Hematopoietic multipotent progenitor cell treated with erythropoietin and hydrocortisone succinate and interleukin-3 and kit ligand, for 8 days (in vitro differentiated cells): ENCODE data around the gene DPP3.

ENCODE experiments used
- DNase-seq: peaks from one replicate; pipeline ENCODE4 v3.0.0-alpha.2; 2015

DPP3 gene

DNA sequence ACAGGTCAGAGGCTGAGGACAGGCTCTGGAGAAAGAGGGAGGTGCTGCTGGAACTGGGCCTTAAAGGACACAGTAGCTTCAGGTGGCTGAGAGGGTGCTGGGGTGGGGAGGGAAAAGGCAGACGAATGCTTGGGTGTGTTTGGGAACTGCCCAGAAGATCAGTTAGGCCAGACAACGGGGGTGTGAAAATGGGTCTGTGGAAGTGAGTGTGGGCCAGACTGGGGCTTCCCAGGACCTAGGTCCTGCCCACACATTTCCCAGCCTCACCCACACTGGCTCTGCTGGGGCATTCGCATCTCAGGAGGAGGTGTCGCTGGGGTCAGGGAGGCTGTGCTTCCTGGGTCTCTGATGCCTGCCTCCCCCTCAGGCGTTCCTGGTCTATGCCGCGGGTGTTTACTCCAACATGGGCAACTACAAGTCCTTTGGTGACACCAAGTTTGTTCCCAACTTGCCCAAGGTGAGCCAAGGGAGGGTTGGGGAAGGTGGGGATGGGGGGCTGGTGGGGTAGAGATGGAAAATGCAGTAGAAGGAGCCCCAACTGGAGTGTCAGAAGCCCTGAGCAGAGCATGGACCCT lies 4.7 kb downstream of the DPP3 start:
- no peak for DNase-seq

DNA sequence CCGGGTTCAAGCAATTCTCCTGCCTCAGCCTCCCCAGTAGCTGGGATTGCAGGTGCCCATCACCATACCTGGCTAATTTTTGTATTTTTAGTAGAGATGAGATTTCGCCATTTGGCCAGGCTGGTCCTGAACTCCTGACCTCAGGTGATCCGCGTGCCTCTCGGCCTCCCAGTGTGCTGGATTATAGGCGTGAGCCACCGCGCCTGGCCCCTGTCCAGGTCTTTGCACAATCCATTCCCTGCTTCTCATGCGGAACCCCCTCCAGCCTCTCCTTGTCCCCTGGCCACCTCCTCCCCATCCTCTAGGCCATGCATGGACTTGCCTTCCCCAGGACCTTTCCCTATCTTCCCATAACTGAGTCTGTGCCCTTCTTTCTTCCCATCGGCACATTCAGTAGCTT lies 8.7 kb downstream of the DPP3 start:
- no peak for DNase-seq

DNA sequence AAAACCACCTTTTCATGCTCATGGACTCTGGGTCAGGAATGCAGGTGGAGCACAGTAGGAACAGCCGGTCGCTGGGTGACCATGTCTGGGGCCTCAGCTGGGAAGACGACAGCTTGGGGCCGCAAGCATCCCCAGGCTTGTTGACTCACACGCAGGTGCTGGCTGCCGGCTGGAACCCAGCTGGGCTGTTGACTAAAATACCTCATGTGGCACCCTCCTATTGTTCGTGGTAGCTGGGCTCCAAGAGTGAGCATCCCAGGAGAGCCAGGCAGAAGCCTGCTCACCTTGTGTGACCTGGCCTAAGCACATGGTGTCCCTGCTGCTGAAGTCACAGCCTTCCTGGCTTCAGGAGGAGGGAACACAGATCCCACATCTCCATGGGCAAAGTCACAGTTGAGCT lies 9.4 kb downstream of the DPP3 start:
- no peak for DNase-seq

DNA sequence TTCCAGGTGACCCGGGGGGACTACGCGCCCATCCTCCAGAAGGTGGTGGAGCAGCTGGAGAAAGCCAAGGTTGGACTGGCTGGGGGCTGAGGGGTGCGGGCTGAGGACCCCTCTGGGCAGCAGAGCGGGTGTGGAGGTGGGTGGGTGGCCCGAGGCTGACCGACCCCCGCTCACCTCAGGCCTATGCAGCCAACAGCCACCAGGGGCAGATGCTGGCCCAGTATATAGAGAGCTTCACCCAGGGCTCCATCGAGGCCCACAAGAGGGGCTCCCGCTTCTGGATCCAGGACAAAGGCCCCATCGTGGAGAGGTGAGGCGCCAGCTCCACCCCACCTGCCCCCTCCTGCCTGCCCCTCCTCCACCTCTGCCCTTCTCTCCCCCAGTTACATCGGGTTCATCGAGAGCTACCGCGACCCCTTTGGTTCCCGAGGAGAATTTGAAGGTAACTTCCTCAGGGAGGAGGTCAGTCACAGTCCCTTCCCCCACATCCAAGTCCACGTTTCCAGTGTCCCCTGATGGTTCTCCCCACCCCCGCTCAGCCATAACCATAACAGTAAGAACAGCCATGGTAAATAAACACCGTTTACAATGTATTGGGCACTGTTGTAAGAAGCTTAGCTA lies 11.2 kb downstream of the DPP3 start:
- DNase-seq: no peak

DNA sequence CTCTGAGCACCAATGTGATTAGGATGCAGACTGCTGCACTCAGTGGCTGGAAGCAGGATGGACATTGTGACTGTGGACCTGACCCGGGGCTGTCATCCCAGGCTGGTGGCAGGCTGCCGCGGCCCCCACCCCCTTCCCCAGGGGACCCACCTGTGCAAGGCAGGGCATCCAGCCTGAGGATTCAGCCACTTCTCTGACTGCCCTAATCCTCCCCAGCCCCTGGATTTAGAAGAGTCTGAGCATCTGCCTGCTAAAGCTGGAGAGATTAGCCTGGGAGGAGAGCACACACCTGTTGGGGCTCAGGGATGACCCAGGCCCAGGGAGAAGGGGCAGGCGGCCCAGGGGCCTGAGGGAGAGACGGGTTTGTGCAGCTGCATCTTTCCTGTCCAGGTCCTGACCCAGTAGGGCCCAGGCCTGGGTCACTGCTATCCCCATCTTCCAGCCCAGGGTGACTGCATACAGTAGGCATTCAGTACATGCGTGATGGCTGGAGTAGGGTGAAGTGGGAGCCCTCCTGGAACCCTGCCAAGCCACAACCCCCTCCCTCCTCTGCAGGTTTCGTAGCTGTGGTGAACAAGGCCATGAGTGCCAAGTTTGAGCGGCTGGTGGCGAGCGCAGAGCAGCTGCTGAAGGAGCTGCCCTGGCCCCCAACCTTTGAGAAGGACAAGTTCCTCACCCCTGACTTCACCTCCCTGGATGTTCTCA lies 12.1 kb downstream of the DPP3 start:
- DNase-seq: no peak

DNA sequence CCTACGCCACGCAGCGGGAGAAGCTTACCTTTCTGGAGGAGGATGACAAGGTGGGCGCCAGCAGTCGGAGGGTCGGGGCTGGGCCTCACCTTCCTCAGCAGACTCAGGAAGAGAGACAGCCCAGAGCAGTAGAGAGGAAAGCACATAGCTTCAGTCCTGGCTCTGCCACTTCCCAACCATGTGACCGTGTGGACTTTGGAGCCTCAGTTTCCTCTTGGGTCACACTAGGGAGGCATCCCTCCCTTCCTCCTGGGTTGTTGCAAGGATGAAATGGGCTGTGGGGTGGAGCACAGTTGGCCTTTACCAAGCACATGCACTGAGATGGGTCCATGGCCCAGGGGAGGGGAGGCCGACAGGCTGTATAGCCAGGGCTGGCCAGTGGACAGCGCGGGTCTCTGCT lies 12.9 kb downstream of the DPP3 start:
- DNase-seq: no peak

DNA sequence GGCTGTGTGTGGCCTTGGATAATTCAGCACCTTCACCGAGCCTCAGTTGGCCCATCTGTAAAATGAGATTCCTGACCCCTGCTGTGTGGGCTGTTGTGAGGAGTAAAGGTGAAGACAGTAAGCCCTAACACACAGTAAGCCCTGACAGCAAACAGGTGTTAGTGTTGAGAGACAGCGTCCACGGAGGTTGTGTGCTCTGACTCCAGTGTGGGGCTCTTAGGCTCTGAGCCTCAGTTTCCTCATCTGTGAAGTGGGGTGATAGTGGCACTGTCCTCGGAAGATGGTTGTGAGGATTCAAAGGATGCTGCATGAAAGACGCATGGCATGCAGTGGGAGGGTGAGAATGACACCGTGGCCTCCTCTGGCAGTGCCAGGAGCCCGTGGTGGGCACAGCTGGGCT lies 14.2 kb downstream of the DPP3 start:
- no peak for DNase-seq

DNA sequence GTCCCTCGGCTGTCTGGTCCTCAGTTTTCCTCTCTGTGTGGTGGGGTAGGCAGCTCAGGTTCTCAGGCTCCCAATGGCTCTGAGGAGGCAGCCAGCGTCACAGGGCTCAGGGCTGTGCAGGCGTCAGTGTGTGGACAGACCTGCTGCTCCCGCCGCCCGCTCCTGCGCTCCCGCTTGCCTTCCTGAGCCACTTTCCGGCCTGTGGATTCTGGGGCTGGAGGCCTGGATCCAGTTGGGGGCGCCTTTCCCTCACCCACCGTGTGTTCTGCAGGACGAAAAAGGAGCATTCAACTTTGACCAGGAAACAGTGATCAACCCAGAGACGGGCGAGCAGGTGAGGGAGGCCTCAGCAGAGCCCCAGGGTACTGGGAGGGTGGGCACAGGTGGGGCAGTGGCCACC lies 14.7 kb downstream of the DPP3 start:
- no peak for DNase-seq

DNA sequence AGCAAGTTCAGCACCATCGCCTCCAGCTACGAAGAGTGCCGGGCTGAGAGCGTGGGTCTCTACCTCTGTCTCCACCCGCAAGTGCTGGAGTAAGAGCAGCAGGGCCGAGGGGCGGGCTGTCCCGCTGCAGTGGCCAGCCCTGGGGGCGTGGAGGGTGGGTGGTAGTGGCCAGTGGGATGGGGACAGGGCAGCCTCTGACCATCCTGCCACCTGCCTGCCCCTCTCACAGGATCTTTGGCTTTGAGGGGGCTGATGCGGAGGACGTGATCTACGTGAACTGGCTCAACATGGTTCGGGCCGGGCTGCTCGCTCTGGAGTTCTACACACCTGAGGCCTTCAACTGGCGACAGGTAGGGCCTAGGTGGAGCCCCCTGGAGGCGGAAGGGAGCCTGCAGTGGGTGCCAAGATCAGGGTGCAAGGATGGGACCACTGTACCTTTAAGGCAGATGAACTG lies 15.2 kb downstream of the DPP3 start:
- no peak for DNase-seq

DNA sequence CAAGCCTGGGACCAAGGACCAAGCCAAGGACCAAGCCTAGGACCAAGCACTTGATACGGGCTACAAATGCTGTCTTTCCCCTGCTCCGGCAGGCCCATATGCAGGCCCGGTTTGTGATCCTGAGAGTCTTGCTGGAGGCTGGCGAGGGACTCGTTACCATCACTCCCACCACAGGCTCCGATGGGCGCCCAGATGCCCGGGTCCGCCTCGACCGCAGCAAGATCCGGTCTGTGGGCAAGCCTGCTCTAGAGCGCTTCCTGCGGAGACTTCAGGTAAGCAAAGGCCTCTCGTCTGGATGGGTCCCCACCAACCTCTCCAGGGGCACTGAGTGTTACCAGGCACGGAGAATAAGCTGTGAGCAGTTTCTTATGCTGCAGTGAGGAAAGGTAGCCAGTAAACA lies 17.0 kb downstream of the DPP3 start:
- no peak for DNase-seq

DNA sequence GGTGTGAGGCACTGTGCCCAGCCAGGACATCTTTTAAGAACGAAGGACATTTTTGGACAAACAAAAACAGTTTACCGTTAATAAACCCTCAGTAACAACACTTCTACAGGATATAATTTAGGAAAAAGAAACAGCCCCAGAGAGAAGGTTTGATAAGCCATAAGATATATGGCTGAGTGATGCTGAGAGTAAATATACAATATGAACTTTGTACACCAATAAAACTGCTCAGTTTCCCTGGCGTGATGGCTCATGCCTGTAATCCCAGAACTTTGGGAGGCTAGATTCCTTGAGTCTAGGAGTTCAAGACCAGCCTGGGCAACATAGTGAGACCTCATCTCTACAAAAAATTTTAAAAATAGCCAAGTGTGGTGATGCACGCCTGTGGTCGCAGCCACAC lies 18.3 kb downstream of the DPP3 start:
- DNase-seq: no peak

DNA sequence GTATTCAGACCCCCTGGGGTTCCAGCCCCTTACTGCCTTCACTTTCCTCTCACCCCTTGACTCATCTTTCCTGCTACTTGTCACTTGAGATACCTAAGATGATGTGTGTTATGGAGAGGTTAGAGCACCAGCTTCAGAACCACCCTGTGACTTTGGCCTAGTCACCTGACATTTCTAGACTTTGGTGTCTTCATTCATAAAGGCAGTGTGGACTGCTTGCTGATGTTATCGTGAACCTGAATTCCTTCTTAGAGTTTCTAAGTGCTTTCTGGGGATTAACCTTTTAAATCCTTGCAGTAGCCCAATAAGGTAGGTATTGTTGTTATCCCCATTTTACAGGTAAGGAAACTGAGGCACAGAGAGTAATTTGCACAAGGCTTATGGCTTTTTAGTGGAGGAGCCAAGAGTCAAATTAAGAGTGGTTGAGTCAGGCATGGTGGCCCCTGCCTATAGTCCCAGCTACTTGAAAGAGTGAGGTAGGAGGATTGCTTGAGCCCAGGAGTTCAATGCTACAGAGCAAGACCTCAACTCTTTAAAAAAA lies 25.1 kb downstream of the DPP3 start:
- no peak for DNase-seq

DNA sequence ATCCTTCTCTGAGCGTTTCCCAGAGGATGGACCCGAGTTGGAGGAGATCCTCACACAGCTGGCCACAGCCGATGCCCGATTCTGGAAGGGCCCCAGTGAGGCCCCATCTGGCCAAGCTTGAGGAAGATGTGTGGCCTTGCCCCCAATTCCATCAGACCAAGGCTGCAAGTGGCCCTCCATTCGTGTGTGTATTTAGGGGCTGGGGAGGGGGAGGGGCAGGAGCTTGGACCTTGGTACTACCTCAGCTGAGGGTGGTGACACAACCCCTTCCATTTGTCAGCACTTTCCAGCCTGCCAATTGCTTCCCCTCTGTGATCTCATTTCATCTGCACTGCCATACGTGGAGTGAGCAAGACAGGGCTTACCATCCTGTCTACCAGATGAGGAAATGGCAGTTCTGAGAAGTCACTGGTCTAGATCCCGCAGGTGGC lies 28.9 kb downstream of the DPP3 start:
- DNase-seq: peak; percentile 5

DNA sequence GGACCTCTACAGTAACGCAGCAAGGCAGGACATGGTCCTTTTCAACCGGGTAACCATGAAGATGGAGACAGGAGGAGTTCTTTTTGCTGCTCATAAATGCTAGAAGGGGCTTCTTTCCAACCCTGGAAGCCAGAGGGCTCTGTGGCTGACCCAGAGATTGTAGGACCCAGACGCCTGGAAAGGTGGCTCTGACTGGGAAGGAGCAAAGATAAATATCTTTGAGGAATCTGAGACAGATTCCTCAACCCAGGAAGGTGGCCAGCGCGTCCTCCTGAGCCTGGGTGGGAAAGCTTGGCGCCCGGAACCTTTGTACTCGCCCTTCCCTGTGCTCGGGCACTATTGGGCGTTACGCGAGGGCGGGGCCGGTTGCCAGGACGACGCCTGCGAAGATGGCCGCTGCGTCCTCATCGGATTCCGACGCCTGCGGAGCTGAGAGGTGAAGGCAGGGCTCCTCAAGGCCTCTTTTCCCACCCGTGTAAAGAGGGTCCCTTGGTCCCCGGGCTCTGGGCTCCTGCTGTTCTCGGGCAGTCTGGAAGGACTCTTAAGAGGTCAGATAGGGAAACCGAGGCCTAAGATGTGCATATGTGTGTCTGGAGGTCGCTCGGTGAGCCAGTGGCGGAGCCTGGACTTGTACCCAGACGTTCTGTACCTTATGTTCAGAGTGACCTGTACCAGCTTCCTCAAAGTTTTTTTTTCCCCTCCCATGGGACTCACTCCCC lies 30.2 kb downstream of the DPP3 start, which contains the start of gene BBS1:
TSS of gene BBS1 (plus strand) at position 365 of the 719 bp plus-strand sequence. CDS start at position 390, 25 bp downstream.
- peak; percentile 79 for DNase-seq

DNA sequence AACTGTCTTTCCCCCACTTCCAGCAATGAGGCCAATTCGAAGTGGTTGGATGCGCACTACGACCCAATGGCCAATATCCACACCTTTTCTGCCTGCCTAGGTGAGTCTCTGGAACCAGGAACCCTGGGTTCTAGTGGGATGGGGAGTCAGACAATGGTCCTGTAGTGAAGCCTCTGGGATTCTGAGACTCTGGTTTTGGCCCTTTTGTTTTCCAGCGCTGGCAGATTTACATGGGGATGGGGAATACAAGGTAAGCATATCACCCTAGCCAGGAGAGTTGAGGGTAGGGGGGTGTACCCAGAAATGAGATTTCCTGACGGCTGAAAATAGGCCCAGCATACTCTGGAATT lies 30.7 kb downstream of the DPP3 start:
- no peak for DNase-seq

DNA sequence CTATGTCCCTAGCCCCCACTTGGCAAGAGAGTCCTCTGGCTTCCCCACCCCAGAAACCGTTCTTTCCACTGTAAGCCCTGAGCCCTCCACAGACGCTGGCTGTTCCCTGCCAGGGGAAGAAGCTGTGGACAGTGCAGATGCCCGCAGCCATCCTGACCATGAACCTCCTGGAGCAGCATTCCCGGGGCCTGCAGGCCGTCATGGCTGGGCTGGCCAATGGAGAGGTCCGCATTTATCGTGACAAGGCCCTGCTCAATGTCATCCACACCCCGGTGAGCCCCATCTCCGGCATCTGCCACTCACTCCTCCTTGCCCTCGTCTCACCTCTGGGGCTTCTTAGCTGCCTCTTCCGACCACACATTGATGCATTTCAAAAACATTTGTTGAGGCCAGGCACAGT lies 43.4 kb downstream of the DPP3 start:
- no peak for DNase-seq

DNA sequence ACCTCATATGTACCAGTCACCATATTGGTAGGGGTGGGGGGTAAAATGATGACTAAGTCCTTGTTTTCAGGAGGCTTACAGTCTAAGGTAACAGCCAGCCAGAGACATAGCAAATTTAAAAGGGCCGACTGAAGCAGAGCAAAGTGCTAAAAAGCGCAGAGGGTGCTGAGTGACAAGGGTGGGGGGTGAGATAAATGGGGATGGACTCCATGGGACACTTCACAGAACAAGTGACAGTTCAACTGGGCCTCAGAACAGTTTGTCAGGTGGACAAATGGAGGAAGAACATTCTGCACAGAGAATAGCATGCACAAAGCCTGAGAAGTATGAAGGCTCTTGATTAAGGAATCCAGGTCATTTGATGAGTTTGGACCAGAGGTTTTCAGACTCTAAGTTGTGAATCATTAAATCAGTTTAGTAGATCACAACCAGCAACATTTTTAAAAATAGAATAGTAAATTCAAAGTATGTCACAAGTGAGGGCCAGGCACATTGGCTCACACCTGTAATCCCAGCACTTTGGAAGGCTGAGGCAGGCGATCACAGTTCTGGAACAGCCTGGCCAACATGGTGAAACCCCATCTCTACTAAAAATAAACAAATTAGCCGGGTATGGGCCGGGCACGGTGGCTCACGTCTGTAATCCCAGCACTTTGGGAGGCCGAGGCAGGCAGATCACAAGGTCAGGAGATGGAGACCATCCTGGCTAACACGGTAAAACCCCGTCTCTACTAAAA lies 44.2 kb downstream of the DPP3 start:
- no peak for DNase-seq

DNA sequence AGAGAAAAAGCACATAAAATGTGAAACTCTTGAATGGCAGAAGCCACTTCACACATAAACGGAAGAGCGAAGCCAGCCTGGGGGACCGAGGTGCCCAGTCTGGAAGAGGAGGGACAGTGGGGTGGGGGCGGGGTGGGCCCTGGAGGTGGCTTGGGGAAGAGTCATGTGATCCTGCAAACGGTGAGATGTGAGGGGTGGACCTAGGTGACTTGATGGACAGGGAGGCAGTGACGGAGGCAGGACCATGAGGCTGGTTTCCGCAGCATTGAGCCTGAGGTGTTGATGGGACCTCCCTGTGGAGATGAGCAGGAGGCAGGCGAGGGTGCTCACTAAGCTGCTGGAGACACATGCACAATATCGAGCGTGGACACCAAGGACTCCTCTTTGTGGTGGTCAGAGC lies 48.8 kb downstream of the DPP3 start:
- no peak for DNase-seq

DNA sequence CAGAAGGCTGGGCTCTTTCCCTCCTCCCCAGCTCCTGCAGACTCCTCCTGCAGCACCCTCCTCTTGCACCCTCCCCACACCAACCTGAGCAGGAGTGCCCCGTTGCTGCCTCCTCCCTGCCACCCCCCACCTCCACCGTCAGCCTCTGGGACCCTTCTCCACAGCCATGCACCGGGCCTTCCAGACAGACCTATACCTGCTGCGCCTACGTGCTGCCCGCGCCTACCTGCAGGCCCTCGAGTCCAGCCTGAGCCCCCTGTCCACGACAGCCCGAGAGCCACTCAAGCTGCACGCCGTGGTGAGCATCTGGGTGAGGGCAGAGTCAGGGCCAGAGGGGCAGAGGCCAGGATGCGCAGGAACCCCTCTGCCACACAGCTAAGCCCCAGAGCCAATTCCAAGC lies 49.4 kb downstream of the DPP3 start:
- no peak for DNase-seq

DNA sequence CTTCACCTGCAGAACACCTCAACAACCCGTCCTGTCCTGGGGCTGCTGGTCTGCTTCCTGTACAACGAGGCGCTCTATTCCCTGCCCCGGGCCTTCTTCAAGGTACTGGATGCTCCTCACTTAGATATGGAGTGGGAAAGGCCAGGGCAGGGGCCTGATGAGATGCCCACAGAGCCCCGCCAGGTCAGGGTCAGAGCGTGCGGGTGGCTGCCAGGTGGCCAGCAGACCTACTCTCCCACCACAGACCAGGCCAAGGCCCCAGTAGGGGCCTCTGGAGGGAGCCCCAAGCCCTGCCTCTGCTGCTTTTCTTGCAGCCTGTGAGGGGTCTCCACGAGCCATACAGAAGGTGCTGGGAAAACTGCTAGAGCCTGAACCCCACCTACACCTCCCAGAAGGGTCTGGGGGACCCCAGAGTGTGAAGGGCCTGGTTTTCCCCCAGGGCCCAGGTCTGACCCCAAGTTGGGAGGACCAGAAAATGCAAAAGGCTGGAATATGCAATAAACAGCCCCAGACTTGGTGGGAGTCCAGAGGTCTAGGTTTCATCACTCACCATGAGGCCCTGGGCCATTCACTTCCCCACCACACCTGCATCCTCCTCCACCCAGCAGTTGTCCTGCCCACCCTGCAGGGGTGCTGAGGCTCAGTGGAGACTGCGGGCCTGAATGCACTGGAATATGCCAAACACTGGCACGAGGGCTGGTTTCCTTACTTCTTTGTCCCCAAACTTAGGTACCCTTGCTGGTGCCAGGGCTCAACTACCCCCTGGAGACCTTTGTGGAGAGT lies 50.9 kb downstream of the DPP3 start:
- no peak for DNase-seq

DNA sequence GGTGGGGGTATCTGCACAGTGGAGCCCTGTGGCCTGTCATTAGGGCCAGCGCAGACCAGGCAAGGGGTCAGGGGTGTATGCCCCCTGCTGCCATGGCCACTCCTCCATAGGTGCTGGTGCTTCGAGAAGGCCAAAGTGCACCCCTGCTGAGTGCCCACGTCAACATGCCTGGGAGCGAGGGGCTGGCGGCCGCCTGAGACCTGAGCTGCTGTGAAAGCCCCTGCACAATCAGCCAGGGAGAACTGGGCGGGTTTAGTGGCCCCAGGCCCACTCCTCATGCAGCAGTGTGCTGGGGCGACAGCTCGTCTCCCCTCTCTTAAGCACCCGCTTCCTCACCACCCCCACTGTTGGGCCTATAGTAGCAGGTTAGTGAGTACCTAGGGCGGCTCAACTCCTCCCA lies 51.6 kb downstream of the DPP3 start:
- DNase-seq: no peak

DNA sequence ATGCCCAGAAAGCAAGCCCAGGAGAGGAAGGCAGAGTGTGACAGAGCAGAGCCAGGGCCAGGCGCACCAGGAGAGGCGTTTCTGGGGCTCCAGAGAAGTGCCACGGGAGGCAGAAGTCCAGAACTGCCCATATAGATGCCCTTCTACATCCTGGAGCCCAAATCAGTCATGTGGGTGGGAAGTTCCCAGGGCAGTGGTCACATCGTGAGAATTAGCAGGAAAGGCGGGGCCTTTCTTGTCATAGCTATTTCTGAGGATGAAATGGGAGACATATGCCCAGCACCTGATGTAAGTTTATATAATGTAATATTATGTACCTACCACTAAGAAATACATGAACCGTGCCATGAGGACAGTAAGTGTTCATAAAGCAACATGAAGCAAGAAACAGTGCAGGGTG lies 52.5 kb downstream of the DPP3 start:
- DNase-seq: no peak
